GM21390 (cell line): ENCODE measurements around the gene ETV5.

ENCODE experiments used
- ATAC-seq: cut with Tn5 transposase; IDR thresholded peaks from one replicate; pipeline ENCODE4 v1.9.1; 2021; ENCODE audit not compliant: unreplicated experiment

ETV5 gene

GRCh38 chr3:186070133-186070532 is 38.8 kb downstream of the ETV5 start:
- no peak for ATAC-seq

- ATAC-seq, result no peak
These were observed 39.7 kb downstream of the ETV5 start for GRCh38 chr3:186069199-186069598.

DNA sequence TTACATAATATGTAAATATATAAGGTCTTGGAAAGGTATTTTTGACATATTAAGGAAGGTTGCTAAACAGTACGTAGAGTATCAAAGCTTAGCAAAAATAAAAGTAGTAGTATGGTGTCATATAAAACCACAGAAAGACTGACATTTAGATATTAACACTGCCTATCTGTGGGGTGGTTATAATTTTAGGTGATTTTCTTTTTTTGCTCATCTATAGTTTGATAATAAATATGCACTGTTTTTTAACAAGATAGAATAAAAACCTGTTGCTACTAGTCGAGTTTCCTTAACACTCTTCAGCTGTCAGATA is 40.7 kb downstream of the ETV5 start:
- ATAC-seq, result no peak

- no peak for ATAC-seq
These were observed 41.3 kb downstream of the ETV5 start for GRCh38 chr3:186067360-186068242.

DNA sequence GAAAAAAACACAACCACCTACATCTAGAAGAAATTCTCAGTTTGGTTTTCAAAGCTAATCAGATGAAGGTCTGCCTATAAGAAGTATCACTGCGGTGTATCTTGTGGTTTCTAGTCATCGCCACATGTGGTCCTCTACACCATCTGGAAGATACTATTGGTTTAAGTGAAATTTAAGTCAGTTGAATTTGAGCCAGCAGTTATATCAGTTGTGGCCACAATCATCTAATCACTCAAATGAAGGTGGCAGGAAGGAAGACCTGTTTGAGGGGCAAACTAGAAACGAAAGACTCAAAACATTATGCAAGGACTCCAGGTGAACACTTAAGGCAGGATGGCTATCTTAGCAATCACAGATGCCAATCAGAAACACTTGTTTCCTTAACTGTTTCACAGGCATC is 48.7 kb downstream of the ETV5 start:
- peak; percentile 96 for ATAC-seq

DNA sequence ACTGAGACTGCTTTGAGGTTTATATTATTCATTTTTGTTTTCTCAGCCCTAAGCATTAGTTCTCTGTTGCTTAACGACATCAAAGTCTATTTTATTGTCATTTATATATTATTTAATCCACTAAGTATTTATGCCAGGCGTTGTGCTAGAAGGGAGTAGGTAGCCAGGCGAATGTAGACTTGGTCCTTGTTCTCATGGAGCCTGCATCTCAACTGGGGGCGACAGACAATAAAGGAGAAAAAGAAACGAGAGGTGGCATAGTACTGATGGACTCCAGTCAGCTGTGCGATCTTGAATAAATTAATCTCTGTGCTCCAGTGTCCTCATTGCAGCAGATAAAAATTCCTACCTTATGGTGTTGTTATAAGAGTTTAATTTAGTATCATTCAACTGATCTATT is 49.7 kb downstream of the ETV5 start:
- ATAC-seq, result no peak

- no peak for ATAC-seq
These were observed 50.7 kb downstream of the ETV5 start for GRCh38 chr3:186058225-186058624.

GRCh38 chr3:186057594-186057993 is 51.3 kb downstream of the ETV5 start:
- no peak for ATAC-seq

- ATAC-seq, result no peak
These were observed 54.0 kb downstream of the ETV5 start for GRCh38 chr3:186054792-186055352.

GRCh38 chr3:186053954-186054791 is 54.7 kb downstream of the ETV5 start:
- no peak for ATAC-seq

- ATAC-seq, result no peak
These were observed 56.6 kb downstream of the ETV5 start for GRCh38 chr3:186052096-186052840.

- no peak for ATAC-seq
These were observed 59.9 kb downstream of the ETV5 start for GRCh38 chr3:186049001-186049400.

- ATAC-seq, result no peak
These were observed 60.8 kb downstream of the ETV5 start for GRCh38 chr3:186048119-186048518.

GRCh38 chr3:186046838-186047237 is 62.1 kb downstream of the ETV5 start:
- ATAC-seq, result no peak

GRCh38 chr3:186044968-186045367 is 63.9 kb downstream of the ETV5 start:
- no peak for ATAC-seq

GRCh38 chr3:186044427-186044826 is 64.5 kb downstream of the ETV5 start:
- ATAC-seq, result no peak

DNA sequence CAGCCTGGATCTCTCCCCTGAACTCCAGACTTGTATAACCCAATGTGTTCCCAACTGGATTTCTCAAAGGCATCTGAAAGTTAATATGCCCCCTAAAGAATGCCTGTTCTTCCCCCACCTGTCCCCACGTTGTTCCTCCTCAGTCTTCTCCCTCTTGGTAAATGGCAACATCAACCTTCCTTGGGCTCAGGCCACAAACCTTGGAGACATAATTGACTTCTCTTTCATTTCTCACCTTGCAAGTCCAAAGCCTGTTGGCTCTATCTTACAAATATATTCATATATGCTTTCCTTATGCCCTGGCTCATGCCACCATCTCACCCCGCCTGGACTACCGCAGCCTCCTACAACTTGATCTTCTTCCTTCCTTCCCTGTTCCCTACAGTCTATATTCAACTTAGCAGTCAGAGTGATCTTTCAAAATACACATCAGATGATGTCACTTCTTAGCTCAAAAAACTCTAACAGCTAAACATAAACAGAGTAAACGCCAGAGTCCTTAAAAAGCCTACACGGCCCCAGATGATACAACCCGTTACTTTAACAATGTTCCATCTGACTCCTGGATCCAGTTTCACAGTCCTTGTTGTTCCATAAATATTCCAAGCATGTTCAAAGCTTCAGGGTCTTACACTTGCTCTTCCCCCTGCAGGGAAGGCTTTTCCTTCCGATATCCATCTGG is 66.2 kb downstream of the ETV5 start:
- no peak for ATAC-seq

GRCh38 chr3:186042036-186042435 is 66.9 kb downstream of the ETV5 start:
- no peak for ATAC-seq

DNA sequence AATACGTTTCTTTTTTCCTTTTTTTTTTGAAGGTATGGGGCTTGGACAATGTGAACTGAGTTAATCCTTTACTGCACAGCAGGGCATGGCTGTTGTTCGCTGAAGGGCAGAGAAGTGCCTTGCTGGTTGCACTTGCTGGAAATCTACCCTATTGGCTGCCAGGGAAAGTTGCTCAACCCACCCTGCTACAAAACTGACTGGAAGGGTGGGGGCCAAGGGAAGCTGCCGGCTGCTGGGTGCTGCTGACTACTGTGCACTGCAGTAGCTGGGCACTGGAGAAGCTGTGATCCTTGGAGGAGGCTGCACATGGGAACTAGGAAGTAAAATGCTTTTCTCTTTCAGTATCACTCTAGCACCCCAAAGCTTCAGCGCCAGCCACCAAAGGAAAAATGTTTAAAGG is 70.5 kb downstream of the ETV5 start:
- ATAC-seq, result no peak

DNA sequence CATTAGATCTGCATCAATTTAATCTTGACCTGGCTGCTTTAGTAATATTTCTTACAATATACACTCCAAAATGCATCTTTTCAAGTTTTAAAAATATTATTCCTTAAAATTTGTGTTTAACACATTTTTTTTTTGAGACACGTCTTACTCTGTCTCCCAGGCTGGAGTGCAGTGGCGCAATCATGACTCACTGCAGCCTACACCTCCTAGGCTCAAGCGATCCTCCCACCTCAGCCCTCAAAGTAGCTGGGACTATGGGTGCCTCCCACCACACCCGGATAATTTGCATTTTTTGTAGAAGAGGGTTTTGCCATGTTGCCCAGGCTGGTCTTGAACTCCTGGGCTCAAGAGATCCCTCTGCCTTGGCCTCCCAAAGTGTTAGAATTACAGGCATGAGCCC is 73.6 kb downstream of the ETV5 start:
- no peak for ATAC-seq

GRCh38 chr3:186032321-186032720 is 76.6 kb downstream of the ETV5 start:
- ATAC-seq, result no peak
